H1 (cell line): Measurements from ENCODE around the gene ADAM30. TPM values are rescaled to one million over a fixed set of nuclear protein-coding genes. Genes with fewer than 3 reads are reported as not detected.

ENCODE experiments used
- CHD7 ChIP-seq: fragments of 300-600 bp; sonication (generic); IDR thresholded peaks from 2 replicates; pipeline ENCODE4 v1.7.1; 2012; ENCODE audit warnings: low read length, moderate library complexity, mild to moderate bottlenecking, inconsistent platforms; ENCODE audit not compliant: insufficient replicate concordance
- KDM1A ChIP-seq: fragments of 200-600, 300-600 bp; sonication (generic); IDR thresholded peaks from 2 replicates; pipeline ENCODE4 v1.7.1; 2016; ENCODE audit warnings: mild to moderate bottlenecking, low read length, borderline replicate concordance
- NRF1 ChIP-seq: IDR thresholded peaks from 2 replicates; pipeline ENCODE4 v1.6.1; 2011; ENCODE audit warnings: mild to moderate bottlenecking, low read depth, low read length, improper control_type of control experiment
- SIRT6 ChIP-seq: IDR thresholded peaks from one replicate; pipeline ENCODE4 v1.7.1; 2012; ENCODE audit warnings: low read length, inconsistent platforms
- polyA plus RNA-seq, 7 experiments: library from polyadenylated mRNA; depleted of rRNA in 3 of 7; stranded (reverse) in 5 of 7; unstranded in 2 of 7; fragments of >200 nt in 5 of 7; fragments of 200-250 nt in 2 of 7; gene quantifications; 1 replicate in 5 of 7; 2 replicates in 1 of 7; 4 replicates in 1 of 7; pipeline versions ENCODE4 v1.2.1 to v1.2.3, GENCODE V29; 2011 to 2013; ENCODE audit warnings: missing spikeins in 2 of 7, mixed read lengths in 2 of 7
- total RNA-seq: library from RNA; stranded (reverse); fragmentation: NEBNext Ultra II Directional; extraction: Animal tissue kit (Norgen Biotek cat#: 25700); gene quantifications from 2 replicates; pipeline ENCODE4 v1.2.1, GENCODE V29; 2021

The ADAM30 gene
- total and polyA plus RNA-seq, 2 of the 8 experiments (the other 6 are each of a cell fraction or from before 2014, with no cell fraction given), result not detected

- TF ChIP-seq CHD7, result no peak
- TF ChIP-seq NRF1, result no peak
- TF ChIP-seq KDM1A, result no peak
- no peak for TF ChIP-seq SIRT6
These were observed 21.2 kb upstream of the ADAM30 start (continued) for GRCh38 chr1:119917304-119918055.
